Measurements from ENCODE around the gene P3H1.

DNA sequence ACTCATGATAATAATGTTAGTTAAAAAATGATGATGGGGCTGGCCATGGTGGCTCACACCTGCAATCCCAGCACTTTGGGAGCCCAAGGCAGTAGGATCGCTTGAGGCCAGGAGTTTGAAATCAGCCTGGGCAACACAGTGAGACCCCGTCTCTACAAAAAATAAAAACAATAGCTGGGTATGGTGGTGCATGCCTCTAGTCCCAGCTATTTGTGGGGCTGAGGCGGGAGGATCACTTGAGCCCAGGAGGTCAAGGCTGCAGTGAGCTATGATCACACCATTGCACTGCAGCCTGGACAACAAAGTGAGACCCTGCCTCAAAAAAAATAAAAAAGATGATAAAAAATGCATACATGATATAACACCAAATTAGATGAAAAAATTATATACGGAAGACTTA, 5.3 kb downstream of the P3H1 start:
- TF ChIP-seq CTCF (IDR thresholded peaks at IDR 0.05 in 4 of 5, conservative IDR thresholded peaks at IDR 0.05 in 1 of 5) (no peak), POLR2A (IDR thresholded peaks at IDR 0.05) (no peak)

All from gastrocnemius medialis (tissue), 4 donors.